ENCODE results near the gene ZIM2. TPM values are rescaled to one million over a fixed set of nuclear protein-coding genes. Genes with fewer than 3 reads are reported as not detected.

ZIM2 gene
- total RNA-seq, 6 donors from 2014 or later = 0.30 to 1.0 TPM; not detected in 4

DNA sequence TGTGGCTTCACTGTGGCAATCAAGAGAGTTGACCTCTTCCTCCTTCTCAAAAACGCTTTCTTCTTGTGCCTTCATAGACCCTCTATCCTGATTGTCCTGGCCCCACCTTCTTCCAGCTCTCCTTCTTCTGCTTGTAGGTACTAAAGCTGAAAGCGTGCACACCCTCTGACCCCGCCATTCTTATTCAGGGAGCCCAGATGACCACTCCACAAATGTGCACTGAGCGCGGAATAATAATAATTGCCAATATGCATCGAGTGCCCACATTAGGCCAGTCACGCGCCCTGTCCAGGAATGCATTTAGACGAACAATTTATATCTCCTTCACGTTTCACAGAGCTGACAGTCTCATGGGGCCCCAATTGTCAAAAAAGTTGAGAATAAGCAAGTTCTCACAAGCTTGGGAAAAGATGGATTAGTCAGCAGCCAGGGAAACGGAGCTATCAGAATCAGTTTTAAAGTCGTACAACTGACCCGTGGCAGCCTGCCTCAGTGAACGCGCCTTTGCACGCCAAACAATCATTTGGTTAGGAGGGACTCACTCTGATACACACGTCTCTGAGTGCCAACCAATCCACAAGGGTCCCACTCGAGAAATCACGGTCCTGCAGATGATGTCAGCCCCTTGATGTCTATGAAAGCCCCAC lies 36.7 kb upstream of the ZIM2 start:
- no peaks in the 10 kb centered on the region for H3K4me1 ChIP-seq
- peaks cover 0 to 37% (median 17%) of the 10 kb centered on the region in 4 donors for H3K9me3 ChIP-seq
- DNase-seq (no peak), ATAC-seq (ENCODE audit: low FRiP score in 2 of 2) (no peak)
- 79 to 83% methylated on average over 14 to 19 of the region's 19 CpGs for WGBS, 2 donors
- H3K27ac ChIP-seq = no peak overlapping the region
- H3K36me3 ChIP-seq = no peaks in the 10 kb centered on the region
- no peak overlapping the region for H3K4me3 ChIP-seq
- TF ChIP-seq POLR2AphosphoS5 (IDR thresholded peaks at IDR 0.05) (no peak), EP300 (IDR thresholded peaks at IDR 0.05) (no peak), POLR2A (IDR thresholded peaks at IDR 0.05) (no peak)
- TF ChIP-seq, protein P1, sequence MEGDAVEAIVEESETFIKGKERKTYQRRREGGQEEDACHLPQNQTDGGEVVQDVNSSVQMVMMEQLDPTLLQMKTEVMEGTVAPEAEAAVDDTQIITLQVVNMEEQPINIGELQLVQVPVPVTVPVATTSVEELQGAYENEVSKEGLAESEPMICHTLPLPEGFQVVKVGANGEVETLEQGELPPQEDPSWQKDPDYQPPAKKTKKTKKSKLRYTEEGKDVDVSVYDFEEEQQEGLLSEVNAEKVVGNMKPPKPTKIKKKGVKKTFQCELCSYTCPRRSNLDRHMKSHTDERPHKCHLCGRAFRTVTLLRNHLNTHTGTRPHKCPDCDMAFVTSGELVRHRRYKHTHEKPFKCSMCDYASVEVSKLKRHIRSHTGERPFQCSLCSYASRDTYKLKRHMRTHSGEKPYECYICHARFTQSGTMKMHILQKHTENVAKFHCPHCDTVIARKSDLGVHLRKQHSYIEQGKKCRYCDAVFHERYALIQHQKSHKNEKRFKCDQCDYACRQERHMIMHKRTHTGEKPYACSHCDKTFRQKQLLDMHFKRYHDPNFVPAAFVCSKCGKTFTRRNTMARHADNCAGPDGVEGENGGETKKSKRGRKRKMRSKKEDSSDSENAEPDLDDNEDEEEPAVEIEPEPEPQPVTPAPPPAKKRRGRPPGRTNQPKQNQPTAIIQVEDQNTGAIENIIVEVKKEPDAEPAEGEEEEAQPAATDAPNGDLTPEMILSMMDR (IDR thresholded peaks at IDR 0.05) = no peak
- no peaks in the 10 kb centered on the region for H3K27me3 ChIP-seq

DNA sequence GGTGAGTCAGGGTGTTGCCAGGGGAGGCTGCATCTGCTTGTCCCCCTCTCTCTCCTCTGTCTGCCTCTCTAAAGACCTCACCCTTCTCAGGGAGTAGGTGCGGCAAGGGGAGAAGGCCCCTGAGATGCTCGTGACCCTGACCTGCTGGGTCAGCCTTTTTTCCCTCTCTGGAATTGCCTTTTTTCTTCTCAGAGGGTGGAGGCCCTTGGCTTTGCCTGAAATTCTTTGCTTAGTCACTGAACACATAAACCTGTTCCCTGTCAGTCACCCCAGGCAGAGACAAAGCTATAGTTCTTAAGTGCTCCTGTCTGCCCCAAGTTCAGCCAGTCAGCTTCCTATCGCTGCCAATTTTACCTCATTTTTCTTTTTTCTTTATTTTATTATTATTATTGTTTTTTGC lies 35.2 kb upstream of the ZIM2 start:
- TF ChIP-seq POLR2A (IDR thresholded peaks at IDR 0.05) (no peak), POLR2AphosphoS5 (IDR thresholded peaks at IDR 0.05) (no peak)
- TF ChIP-seq, protein P1 (IDR thresholded peaks at IDR 0.05) = no peak
- Histone ChIP-seq H3K4me1 (no peaks in the 10 kb centered on the region), H3K4me3 (no peak overlapping the region), H3K9me3 (peaks cover 0 to 37% (median 17%) of the 10 kb centered on the region in 4 donors), H3K36me3 (no peaks in the 10 kb centered on the region), H3K27ac (no peak overlapping the region), H3K27me3 (no peaks in the 10 kb centered on the region)
- ATAC-seq (ENCODE audit: low FRiP score in 2 of 2) = no peak
- WGBS, 2 donors = 59 to 61% methylated on average over 3 of the region's 3 CpGs
- no peak for DNase-seq

DNA sequence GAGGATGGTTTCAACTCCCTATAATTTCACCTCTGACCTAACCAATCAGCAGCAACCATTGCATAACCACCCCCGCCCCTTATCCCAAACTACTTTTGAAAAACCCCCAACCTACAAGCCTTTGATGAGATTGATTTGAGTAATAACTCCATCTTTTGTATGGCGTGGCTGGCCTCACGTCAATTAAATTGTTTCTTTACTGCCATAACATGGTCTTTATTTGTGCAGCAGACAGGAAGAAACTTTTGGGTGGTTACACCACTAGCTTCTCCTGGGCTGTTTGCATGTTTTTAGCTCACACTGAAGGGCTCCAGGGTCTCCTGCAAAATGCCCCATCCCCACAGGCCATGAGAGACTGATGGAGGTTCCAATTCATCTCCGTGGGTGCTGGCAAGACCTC lies 34.0 kb upstream of the ZIM2 start:
- no peaks in the 10 kb centered on the region for H3K36me3 ChIP-seq
- WGBS, 2 donors = 85 to 89% methylated on average over 4 of the region's 4 CpGs
- H3K9me3 ChIP-seq = peaks cover 0 to 44% (median 17%) of the 10 kb centered on the region in 4 donors
- H3K4me3 ChIP-seq = no peak overlapping the region
- no peaks in the 10 kb centered on the region for H3K27me3 ChIP-seq
- TF ChIP-seq POLR2AphosphoS5 (IDR thresholded peaks at IDR 0.05) = no peak
- TF ChIP-seq, protein P1 (IDR thresholded peaks at IDR 0.05) = no peak
- no peak for TF ChIP-seq POLR2A (IDR thresholded peaks at IDR 0.05)
- no peak for DNase-seq
- H3K4me1 ChIP-seq = no peaks in the 10 kb centered on the region
- no peak overlapping the region for H3K27ac ChIP-seq
- no peak for ATAC-seq (ENCODE audit: low FRiP score in 2 of 2)

DNA sequence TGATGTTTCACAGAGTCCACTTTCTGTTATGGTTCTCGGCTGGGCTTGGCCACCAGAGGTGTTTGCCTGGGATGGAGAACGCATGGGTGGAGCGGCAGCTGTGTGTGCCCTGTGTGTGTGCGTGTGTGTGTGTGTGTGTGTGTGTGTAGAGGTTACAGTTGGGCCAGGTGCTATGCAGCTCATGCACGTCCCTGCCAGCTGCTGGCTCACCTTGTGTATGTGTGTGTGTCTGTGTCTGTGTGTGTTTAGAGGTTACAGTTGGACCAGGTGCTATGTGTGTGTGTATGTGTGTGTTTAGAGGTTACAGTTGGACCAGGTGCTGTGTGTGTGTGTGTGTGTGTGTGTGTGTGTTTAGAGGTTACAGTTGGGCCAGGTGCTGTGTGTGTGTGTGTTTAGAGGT lies 33.0 kb upstream of the ZIM2 start:
- H3K4me3 ChIP-seq = no peak overlapping the region
- no peaks in the 10 kb centered on the region for H3K36me3 ChIP-seq
- DNase-seq (no peak), ATAC-seq (ENCODE audit: low FRiP score in 2 of 2) (no peak)
- 82 to 89% methylated on average over 4 to 5 of the region's 5 CpGs for WGBS, 2 donors
- no peak for TF ChIP-seq EP300 (IDR thresholded peaks at IDR 0.05)
- TF ChIP-seq, protein P1 (IDR thresholded peaks at IDR 0.05) = no peak
- TF ChIP-seq POLR2A (IDR thresholded peaks at IDR 0.05) = no peak
- TF ChIP-seq POLR2AphosphoS5 (IDR thresholded peaks at IDR 0.05) = no peak
- H3K9me3 ChIP-seq = peaks cover 0 to 46% (median 17%) of the 10 kb centered on the region in 4 donors
- H3K27ac ChIP-seq = no peak overlapping the region
- no peaks in the 10 kb centered on the region for H3K27me3 ChIP-seq
- H3K4me1 ChIP-seq = no peaks in the 10 kb centered on the region

DNA sequence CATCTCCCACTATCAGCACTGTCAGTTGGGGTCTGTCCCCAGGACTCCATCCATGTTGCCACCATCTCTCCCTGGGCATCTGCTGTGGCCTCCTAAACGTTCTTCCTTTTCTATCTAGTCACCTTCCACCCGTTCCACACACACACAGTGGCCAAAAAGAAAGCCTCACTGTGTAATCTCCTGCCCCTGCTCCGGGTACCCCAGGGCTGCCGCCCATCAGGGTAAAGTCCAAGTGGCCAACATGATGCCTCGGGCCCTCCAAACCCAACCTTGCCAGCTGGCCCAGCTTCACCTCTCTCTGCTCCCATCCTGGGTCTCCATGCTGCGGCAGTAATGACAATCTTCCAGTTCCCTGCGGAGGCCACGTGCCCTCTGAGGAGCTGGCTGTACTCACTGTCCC lies 29.4 kb upstream of the ZIM2 start:
- TF ChIP-seq EP300 (IDR thresholded peaks at IDR 0.05) = no peak
- no peak for TF ChIP-seq POLR2AphosphoS5 (IDR thresholded peaks at IDR 0.05)
- TF ChIP-seq, protein P1 (IDR thresholded peaks at IDR 0.05) = no peak
- no peak for TF ChIP-seq POLR2A (IDR thresholded peaks at IDR 0.05)
- H3K36me3 ChIP-seq = no peaks in the 10 kb centered on the region
- peaks cover 0 to 22% (median 9%) of the 10 kb centered on the region in 4 donors for H3K9me3 ChIP-seq
- H3K4me3 ChIP-seq = no peak overlapping the region
- DNase-seq (no peak), ATAC-seq (ENCODE audit: low FRiP score in 2 of 2) (no peak)
- H3K27ac ChIP-seq = no peak overlapping the region
- H3K4me1 ChIP-seq = no peaks in the 10 kb centered on the region
- no peaks in the 10 kb centered on the region for H3K27me3 ChIP-seq
- WGBS, 2 donors = 78 to 80% methylated on average over 8 of the region's 8 CpGs

Measured in upper lobe of left lung (tissue), 6 donors.